GM10248 (cell line): ENCODE data around the gene NHERF2.

Experiments used
- CTCF ChIA-PET: fragments of 300-600 bp; sonication (Branson Sonifier 250); formaldehyde crosslinking; extraction: SDS; loops from one replicate; lab custom pipeline; 2021; ENCODE audit warnings: antibody characterized with exemption; lab: Yijun Ruan, JAX
- POLR2A ChIA-PET: fragments of 350-650 bp; sonication (Branson Sonifier 250); formaldehyde crosslinking; extraction: SDS; loops from one replicate; lab custom pipeline; 2020; ENCODE audit warnings: antibody characterized with exemption; lab: Yijun Ruan, JAX
- DNase-seq: peaks from one replicate; pipeline ENCODE4 v3.0.0; 2012; ENCODE audit errors: extremely low spot score
- TF ChIP-seq, protein P1 (sequence below): IDR thresholded peaks from 2 replicates; pipeline ENCODE4 v1.5.1; 2012; ENCODE audit warnings: mild to moderate bottlenecking, low read depth; ENCODE audit errors: extremely low read depth, missing control alignments, control extremely low read depth

The NHERF2 gene

GRCh38 chr16:2079311-2079800, 52.7 kb downstream of the NHERF2 start:
- CTCF ChIA-PET = no interaction called here
- POLR2A ChIA-PET = no interaction called here
- TF ChIP-seq, protein P1, sequence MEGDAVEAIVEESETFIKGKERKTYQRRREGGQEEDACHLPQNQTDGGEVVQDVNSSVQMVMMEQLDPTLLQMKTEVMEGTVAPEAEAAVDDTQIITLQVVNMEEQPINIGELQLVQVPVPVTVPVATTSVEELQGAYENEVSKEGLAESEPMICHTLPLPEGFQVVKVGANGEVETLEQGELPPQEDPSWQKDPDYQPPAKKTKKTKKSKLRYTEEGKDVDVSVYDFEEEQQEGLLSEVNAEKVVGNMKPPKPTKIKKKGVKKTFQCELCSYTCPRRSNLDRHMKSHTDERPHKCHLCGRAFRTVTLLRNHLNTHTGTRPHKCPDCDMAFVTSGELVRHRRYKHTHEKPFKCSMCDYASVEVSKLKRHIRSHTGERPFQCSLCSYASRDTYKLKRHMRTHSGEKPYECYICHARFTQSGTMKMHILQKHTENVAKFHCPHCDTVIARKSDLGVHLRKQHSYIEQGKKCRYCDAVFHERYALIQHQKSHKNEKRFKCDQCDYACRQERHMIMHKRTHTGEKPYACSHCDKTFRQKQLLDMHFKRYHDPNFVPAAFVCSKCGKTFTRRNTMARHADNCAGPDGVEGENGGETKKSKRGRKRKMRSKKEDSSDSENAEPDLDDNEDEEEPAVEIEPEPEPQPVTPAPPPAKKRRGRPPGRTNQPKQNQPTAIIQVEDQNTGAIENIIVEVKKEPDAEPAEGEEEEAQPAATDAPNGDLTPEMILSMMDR = no peak
- no peak for DNase-seq

- DNase-seq = no peak
- POLR2A ChIA-PET = no interaction called here
- TF ChIP-seq, protein P1 = no peak
- CTCF ChIA-PET = no interaction called here
These were observed 53.3 kb downstream of the NHERF2 start for GRCh38 chr16:2079991-2080390.

DNA sequence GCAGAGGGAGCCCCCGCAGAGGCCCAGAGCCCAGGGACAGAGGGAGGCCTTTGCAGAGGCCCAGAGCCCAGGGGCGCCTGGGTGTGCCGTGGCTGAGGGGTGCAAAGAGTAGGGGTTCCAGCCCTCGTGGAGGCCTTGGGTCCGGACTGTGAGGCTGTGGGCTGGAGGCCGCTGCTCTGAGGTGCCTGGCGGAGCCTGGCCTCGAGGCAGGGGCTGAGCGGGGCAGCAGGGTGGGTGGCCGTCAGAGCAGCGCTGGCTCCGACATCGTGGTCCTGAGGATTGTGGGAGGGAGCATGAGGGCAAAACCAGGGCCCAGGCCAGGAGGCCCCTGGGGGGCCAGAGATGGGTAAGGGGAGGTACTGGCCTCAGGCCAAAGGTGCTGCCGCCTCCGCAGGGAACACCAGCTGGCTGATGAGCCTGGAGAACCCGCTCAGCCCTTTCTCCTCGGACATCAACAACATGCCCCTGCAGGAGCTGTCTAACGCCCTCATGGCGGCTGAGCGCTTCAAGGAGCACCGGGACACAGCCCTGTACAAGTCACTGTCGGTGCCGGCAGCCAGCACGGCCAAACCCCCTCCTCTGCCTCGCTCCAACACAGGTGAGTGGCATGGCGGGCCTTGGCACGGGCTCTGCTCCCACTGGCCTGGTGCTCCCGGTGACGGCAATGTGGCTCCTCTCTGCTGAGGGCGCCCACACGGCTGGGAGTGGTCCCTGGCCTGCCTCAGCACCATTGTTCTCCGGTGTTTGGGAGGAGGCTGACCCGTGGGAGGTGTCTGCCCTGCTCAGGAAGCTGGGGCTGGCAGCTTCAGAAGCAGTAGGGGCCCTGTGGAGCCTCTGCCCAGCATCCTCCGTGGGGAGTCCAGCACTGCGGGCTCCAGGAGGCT, 54.7 kb downstream of the NHERF2 start:
- DNase-seq = no peak
- POLR2A ChIA-PET = no interaction called here
- TF ChIP-seq, protein P1 = no peak
- CTCF ChIA-PET = no interaction called here

DNA sequence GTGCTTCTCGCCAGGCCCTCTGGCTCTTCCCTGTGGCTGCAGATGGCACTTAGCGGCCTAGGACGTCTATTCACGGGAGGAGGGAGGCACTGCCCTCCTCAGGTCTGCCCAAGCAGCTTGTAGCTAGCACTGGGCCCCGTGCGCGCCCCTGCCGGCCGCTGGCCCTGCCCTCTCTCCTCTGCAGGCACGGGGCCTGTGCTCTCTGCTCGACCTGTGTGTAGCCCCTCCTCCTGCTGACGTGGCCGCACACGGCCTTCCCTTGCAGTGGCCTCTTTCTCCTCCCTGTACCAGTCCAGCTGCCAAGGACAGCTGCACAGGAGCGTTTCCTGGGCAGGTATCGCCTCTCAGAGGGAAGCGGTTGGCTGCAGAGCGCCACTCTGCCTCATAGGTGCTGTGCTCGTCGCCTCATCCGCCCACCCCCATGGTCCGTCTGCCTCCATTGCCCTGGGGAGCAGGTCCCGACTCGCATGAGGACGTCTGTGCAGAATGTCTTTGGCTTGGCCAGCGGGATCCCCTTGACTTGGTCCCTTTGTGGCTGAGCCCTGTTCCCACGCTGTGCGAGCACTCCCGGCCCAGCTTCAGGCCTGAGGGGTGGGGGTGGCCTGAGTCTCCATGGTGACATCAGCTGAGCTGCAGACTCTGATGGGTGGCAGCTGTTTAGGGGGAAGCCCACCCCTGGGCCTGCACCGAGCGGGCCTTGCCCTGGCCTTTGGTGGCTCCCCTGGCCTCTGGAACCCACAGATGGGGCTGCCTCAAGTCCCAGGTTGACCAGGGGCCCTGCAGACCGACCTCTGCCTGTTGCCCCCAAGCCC, 55.7 kb downstream of the NHERF2 start:
- POLR2A ChIA-PET = interaction anchor here (0.5 kb wide), 1 partner anchor 132 kb away, joined by 6 read pairs; the partner anchor contains the start of gene PGP
- TF ChIP-seq, protein P1 = no peak
- no peak for DNase-seq
- CTCF ChIA-PET = no interaction called here

DNA sequence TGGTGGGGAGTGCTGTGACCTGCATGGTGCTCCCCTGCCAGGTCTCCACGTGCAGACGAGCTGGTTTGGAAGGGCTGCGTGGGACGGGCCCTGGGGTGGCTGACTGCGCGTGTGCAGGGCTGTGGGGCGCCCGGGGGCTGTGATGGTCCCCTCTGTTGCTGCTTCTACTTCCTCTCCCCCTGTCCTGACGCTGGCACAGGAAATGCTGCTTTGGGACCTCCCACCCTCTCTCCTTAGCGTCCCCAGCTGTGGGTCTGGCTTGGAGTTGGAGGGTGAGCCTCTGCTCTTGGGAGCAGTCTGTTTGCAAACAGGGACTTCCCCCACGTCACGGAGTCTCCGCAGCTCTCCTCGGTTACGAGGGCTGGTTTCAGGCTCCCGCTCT, 56.3 kb downstream of the NHERF2 start:
- no peak for DNase-seq
- CTCF ChIA-PET = no interaction called here
- POLR2A ChIA-PET = interaction anchor here (0.5 to 0.6 kb wide), 2 partner anchors 132 to 381 kb away, joined by 3 to 6 read pairs; partner anchors contain the start of gene PGP

More for the DNA sequence above, 56.3 kb downstream of the NHERF2 start:
- TF ChIP-seq, protein P1 = no peak
